Stimulated activated CD8-positive, alpha-beta memory T cell treated with anti-CD3 and anti-CD28 coated beads, Interleukin-2, amount 100 ng/mL, for 1 hour (primary cell): Measurements from ENCODE around the gene ZGPAT.

Experiments
- DNase-seq, 2 donors: peaks; one replicate each; pipeline ENCODE4 v3.0.0-alpha.2; 2020; ENCODE audit warnings: low read depth in 2 of 2

Gene ZGPAT

GRCh38 chr20:63744574-63745423, 37.0 kb downstream of the ZGPAT start:
- DNase-seq, result no peak

GRCh38 chr20:63745424-63745805, 37.6 kb downstream of the ZGPAT start:
- no peak for DNase-seq

DNA sequence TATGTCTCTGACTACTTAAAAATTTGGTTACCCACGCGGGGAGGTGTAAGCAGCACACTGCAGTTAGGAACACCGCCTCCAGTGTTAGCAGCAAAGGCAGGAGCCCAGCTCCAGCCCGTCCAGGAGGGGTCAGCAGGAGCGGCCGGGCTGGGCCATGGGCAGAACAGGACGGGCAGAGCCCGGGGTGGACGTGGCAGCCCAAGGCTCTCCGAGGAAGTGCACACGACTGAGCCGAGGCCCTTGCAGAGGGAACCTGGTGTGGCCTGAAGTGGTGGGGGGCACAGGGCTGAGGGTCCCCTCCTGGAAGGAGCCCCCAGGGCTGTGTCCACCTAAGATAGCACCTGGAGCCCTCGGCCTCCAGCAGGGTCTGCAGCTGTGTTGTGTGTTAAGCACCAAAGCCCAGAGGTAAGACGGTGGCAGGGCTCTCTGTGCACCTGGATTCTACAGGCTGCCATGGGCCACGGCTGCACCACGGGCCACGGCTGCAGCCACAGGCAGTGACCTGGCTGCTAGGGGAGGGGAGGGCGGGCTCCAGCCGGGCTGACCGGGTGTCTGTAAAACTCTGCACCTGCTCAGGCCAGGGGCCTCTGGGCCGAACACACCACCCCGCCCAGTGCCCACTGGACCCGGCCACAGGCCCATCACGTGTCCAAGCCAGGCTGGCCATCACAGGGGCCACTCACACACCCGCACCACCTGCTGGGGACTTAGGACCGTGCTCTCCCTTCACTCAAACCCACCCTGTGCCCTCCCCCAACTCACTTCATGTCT, 38.3 kb downstream of the ZGPAT start:
- no peak for DNase-seq

GRCh38 chr20:63746751-63747315, 39.0 kb downstream of the ZGPAT start:
- no peak for DNase-seq

DNA sequence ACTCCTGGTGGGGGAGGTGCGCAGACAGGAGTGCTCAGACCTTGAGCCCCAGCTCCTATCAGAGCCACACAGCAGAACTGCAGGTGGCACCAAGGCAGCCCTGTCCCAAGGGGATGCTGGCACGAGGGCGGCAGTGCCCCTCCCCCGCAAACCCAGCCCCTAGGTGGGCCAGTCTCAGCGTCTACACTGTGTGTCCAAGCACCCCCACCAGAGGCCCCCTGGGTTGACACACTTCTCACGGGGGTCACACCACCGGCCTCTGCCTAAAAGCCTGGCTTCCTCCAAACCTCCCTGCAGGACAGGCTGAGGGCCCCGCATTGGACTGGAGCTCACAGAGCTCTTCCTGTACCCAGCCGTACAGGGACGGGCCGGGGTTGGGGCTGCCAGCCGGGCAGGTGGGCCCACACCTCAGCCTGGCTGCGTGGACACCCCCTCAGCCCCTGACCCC, 39.8 kb downstream of the ZGPAT start:
- no peak for DNase-seq

- no peak for DNase-seq
These were observed 40.5 kb downstream of the ZGPAT start for GRCh38 chr20:63748070-63748933.

DNA sequence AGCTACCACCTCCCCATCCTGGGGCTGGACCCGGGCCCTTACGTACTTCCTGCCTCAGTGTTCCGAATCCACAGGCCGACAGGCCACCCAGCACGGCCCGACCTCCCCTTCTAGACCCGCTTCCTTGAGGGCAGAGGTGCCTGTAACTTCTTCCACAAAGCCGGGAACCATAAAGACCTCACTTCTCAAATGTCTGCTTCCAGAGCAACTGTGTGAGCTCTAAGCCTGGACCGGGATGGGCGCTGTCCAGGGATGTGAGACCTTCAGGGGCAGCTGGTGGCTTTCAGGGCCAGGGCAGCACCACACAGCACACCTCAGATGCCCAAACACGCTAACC, 41.1 kb downstream of the ZGPAT start:
- DNase-seq, result no peak

DNA sequence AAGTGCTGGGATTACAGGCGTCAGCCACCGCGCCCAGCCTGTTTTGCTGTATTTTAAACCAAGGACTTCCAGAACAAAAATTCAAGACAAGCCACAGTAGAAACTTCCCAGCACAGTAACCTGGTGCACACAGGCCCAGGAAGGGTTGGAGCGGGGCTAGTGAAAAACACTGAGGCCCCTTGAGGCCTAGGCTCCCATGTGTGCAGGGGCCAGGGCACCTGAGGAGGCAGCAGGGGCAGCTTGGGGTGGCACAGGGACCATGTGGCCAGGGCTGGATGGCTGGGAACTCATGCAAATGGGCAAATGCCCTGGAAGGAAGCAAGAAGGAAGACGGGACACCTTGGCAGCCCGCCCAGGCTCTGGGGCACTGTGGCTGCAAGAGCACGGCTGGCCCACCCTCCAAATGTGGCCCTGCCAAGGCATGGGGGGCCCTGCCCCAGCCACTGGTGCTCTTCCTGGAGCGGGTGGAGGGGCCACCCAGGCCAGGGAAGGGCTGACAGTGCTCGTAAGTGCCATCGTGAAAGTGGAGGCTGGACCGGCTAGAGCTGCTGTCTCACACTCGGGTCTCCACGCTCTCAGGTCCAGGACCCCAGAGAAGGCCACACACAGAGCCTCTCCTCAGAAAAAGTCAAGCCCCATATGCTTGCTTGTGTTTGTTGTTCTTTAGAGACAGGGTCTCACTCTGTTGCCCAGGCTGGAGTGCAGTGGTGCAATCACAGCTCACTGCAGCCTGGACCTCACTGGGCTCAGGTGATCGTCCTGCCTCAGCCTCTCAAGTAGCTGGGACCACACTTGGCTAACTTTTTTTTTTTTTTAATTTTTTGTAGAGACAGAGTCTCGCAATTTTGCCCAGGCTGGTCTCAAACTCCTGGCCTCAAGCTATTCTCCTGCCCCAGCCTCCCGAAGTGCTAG, 42.0 kb downstream of the ZGPAT start:
- no peak for DNase-seq

DNA sequence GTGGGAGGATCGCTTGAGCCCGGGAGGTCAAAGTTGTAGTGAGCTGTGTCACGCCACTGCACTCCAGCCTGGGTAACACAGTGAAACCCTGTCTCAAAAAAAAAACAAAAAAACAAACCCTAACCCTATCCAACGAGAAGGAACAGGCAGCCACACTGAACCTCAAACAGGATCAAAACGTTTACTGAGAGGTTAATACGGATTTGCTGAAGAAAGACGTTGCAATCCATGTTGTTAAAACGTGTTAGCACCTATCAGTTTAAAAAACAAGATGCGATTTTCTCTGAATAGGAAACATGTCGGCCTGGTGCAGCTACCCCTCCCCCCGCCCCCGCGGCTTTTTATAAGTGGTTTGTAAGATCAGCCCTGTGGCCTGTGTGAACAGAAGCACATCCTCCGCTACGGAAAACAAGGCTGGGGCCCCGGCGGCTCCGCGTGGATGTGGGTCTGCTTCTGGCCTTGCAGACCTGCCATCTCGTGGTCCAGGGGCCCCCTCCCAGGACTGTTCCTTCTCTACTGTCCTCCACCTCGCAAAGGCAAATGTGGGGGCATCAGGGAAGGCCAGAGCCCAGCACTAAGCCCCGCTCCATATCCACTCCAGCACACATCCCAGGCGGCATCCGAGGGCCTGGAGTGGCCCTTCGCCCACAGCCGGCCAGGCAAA, 43.1 kb downstream of the ZGPAT start:
- DNase-seq, result peak in 1 of 2 donors; percentile 48

DNA sequence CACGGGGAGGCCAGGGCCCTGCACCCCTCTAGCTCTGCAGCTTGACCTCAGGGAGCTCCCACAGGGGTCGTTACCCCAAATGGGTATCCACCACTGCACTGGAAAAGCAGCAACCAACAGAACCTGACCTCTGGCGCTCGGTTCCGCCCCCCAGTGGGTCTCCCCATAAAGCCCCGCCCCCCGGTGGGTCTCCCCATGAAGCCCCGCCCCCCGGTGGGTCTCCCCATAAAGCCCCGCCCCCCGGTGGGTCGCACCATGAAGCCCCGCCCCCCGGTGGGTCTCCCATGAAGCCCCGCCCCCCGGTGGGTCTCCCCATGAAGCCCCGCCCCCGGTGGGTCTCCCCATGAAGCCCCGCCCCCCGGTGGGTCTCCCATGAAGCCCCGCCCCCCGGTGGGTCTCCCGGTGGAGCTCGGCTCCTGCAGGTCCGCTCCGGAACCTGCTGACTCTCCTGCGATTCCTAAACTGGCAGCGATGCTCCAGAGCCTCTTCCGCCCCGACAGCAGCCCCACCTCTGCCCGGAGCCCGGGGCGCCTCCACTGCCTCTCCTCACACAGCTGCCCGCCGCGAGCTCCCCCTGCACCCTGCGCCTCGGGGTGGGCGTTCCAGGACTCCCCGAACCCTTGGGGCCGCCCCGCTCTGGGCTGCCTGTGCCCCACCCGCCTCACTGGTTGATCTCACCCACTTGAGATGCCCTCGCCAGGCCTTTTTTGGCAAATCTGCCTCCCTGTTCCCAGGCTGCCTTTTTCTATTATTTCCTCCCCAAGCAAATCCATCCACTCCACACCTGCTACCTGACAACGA, 43.8 kb downstream of the ZGPAT start:
- DNase-seq, result no peak

GRCh38 chr20:63752411-63753101, 44.7 kb downstream of the ZGPAT start:
- DNase-seq, result no peak

- DNase-seq, result no peak
These were observed 45.5 kb downstream of the ZGPAT start for GRCh38 chr20:63753381-63753780.

- no peak for DNase-seq
These were observed 46.2 kb downstream of the ZGPAT start for GRCh38 chr20:63754008-63754407.

- DNase-seq, result no peak
These were observed 48.3 kb downstream of the ZGPAT start for GRCh38 chr20:63755933-63756647.

- no peak for DNase-seq
These were observed 48.8 kb downstream of the ZGPAT start for GRCh38 chr20:63756648-63756991.

- DNase-seq, result no peak
These were observed 50.3 kb downstream of the ZGPAT start for GRCh38 chr20:63758152-63758551.

GRCh38 chr20:63759377-63759901, 51.6 kb downstream of the ZGPAT start:
- DNase-seq, result no peak
